ENCODE measurements around the gene ACOT12. TPM values are rescaled to one million over a fixed set of nuclear protein-coding genes. Genes with fewer than 3 reads are reported as not detected.
"Not testable (repeated sequence)": the region's sequence is repeated elsewhere in the genome, so short reads cannot be mapped to it uniquely, and the experiment has no call there.

Gene ACOT12
- total RNA-seq, 1 donor from 2014 or later, result not detected

DNA sequence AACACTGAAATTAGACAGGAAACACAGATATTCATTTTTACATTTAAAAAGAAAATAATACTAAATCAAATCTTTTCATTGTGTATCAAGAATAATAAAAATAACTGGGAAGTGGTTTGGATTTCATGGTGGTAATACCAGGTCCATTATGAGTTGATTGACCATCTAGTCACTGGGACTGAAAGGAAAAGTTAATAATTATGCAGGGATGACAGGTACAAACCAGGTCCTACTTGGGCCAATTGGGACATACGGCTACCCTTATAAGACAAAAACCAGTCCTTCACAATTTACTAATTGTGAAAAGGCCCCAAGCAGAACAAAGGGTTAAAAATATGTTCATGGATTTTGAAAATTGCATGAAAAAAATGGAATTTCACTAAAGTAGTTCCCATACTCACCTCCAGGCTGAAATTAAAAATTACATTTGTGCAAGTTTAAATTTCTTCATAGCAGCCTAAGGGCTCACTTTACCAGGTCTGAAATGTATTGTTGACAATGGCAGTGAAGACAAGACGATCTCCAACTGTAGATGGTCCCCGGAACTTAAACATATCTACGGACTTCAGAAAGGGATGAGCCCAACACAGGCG is 48.4 kb downstream of the ACOT12 start:
- no peak overlapping the region for H3K4me3 ChIP-seq
- H3K27ac ChIP-seq (replicated peaks), result no peak overlapping the region
- DNase-seq, result no peak
- H3K27me3 ChIP-seq (ENCODE audit: low read depth), result no peaks in the 10 kb centered on the region
- H3K36me3 ChIP-seq, result no peaks in the 10 kb centered on the region
- no peaks in the 10 kb centered on the region for H3K9me3 ChIP-seq (replicated peaks)
- no peaks in the 10 kb centered on the region for H3K4me1 ChIP-seq
- TF ChIP-seq, protein P1, sequence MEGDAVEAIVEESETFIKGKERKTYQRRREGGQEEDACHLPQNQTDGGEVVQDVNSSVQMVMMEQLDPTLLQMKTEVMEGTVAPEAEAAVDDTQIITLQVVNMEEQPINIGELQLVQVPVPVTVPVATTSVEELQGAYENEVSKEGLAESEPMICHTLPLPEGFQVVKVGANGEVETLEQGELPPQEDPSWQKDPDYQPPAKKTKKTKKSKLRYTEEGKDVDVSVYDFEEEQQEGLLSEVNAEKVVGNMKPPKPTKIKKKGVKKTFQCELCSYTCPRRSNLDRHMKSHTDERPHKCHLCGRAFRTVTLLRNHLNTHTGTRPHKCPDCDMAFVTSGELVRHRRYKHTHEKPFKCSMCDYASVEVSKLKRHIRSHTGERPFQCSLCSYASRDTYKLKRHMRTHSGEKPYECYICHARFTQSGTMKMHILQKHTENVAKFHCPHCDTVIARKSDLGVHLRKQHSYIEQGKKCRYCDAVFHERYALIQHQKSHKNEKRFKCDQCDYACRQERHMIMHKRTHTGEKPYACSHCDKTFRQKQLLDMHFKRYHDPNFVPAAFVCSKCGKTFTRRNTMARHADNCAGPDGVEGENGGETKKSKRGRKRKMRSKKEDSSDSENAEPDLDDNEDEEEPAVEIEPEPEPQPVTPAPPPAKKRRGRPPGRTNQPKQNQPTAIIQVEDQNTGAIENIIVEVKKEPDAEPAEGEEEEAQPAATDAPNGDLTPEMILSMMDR (IDR thresholded peaks at IDR 0.05; ENCODE audit: borderline replicate concordance), result no peak
- intact Hi-C loops (cut with micrococcal nuclease), result no loop called here

- TF ChIP-seq, protein P1 (IDR thresholded peaks at IDR 0.05; ENCODE audit: borderline replicate concordance), result no peak
These were observed 49.2 kb downstream of the ACOT12 start for GRCh38 chr5:81344736-81345135.

DNA sequence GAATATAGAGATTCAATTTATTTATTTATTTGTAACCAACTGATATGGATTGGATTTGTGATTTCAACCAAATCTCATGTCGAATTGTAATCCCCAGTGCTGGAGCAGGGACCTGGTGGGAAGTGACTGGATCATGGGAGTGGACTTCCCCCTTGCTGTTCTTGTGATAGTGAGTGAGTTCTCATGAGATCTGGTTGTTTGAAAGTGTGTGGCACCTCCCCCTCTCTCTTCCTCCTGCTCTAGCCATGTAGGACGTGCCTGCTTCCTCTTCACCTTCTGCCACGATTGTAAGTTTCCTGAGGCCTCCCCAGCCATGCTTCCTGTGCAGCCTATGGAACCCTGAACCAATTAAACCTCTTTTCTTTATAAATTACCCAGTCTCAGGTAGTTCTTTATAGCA is 55.7 kb downstream of the ACOT12 start:
- H3K27me3 ChIP-seq (ENCODE audit: low read depth); H3K36me3 ChIP-seq; H3K4me1 ChIP-seq; intact Hi-C loops (cut with micrococcal nuclease); H3K4me3 ChIP-seq; H3K9me3 ChIP-seq (replicated peaks); H3K27ac ChIP-seq (replicated peaks); DNase-seq: not testable (repeated sequence)

More at GRCh38 chr5:81344736-81345135, 49.2 kb downstream of the ACOT12 start:
- Histone ChIP-seq H3K4me3 (no peak overlapping the region), H3K36me3 (no peaks in the 10 kb centered on the region), H3K27ac (replicated peaks) (no peak overlapping the region), H3K27me3 (ENCODE audit: low read depth) (no peaks in the 10 kb centered on the region), H3K4me1 (no peaks in the 10 kb centered on the region), H3K9me3 (replicated peaks) (no peaks in the 10 kb centered on the region)
- DNase-seq, result no peak
- intact Hi-C loops (cut with micrococcal nuclease), result no loop called here

- H3K4me3 ChIP-seq, result no peak overlapping the region
- no peak for DNase-seq
- H3K4me1 ChIP-seq, result no peaks in the 10 kb centered on the region
- no peaks in the 10 kb centered on the region for H3K27me3 ChIP-seq (ENCODE audit: low read depth)
- TF ChIP-seq, protein P1 (IDR thresholded peaks at IDR 0.05; ENCODE audit: borderline replicate concordance), result no peak
- H3K27ac ChIP-seq (replicated peaks), result no peak overlapping the region
- no peaks in the 10 kb centered on the region for H3K9me3 ChIP-seq (replicated peaks)
- no peaks in the 10 kb centered on the region for H3K36me3 ChIP-seq
- intact Hi-C loops (cut with micrococcal nuclease), result no loop called here
These were observed 56.1 kb downstream of the ACOT12 start for GRCh38 chr5:81337803-81338202.

DNA sequence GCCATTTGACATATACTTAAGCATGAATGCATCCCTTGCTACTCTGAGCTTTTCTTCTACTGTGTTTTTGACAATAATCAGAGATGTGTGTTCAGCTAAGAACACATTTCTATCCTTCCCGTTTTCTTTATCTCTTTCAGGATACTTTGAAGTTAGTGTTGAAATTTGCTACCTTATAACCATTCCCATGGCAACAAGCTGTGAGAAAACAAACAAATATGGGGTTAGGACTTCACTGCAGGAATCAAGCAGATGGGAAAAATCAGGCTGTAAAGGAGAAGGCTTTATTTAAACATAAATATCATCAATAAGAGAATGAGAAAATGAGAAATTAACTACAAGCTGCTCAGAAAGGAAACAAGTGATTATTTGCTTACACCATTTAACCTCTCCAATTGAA is 57.4 kb downstream of the ACOT12 start:
- intact Hi-C loops (cut with micrococcal nuclease), result no loop called here
- Histone ChIP-seq H3K36me3 (no peaks in the 10 kb centered on the region), H3K4me1 (no peaks in the 10 kb centered on the region), H3K9me3 (replicated peaks) (no peaks in the 10 kb centered on the region), H3K4me3 (no peak overlapping the region), H3K27me3 (ENCODE audit: low read depth) (no peaks in the 10 kb centered on the region), H3K27ac (replicated peaks) (no peak overlapping the region)
- TF ChIP-seq, protein P1 (IDR thresholded peaks at IDR 0.05; ENCODE audit: borderline replicate concordance), result no peak
- no peak for DNase-seq

GRCh38 chr5:81335946-81336345 is 58.0 kb downstream of the ACOT12 start:
- intact Hi-C loops (cut with micrococcal nuclease), result no loop called here
- Histone ChIP-seq H3K4me1 (no peaks in the 10 kb centered on the region), H3K9me3 (replicated peaks) (no peaks in the 10 kb centered on the region), H3K4me3 (no peak overlapping the region), H3K27me3 (ENCODE audit: low read depth) (no peaks in the 10 kb centered on the region), H3K27ac (replicated peaks) (no peak overlapping the region), H3K36me3 (no peaks in the 10 kb centered on the region)
- TF ChIP-seq, protein P1 (IDR thresholded peaks at IDR 0.05; ENCODE audit: borderline replicate concordance), result no peak
- no peak for DNase-seq

Measured in left ventricle myocardium inferior (tissue), 1 donor.